ENCODE data around the gene DNLZ. TPM values are rescaled to one million over a fixed set of nuclear protein-coding genes. Genes with fewer than 3 reads are reported as not detected.

DNLZ gene
- total and polyA plus RNA-seq, 2 donors (not counting 3 experiments of a cell fraction or from before 2014, with no cell fraction given) = 26.9 to 38.4 TPM

DNA sequence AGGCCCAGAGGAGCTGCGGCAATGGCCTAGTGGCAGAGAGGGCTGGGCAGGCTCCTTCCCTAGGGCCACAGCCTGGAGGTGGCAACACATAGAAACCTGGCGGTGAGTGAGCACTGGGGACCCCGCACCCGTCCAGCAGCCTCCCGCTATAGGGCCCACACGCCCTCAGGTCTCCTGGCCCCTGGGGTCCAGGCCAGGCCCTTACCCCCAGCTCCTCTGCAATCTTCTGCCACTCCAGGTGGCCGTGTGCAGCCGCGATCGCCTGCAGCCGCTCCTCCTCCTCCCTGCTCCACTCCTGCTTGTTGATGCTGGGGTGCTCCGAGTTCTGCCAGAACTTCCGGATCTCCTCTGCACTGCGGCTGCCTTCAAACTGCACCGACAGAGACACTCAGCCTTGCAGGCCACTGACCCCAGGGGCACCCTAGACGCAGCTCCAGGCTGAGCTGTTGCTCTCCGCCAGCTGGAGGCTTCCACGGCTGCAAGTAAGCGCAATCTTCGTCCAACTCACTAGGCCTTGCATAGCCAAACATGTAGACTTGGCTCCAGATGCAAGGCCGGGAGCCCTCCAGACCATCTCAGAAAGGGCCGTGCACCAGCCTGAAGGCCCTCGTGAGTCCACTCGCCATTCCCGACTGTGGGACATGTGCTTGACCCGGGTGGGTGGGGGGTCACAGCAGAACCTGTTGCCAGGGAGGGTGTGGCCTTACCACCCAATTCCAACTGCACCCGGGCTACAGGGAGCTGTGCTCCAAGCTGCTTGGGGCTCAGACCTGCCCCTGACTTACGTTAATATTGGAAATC lies 28.4 kb upstream of the DNLZ start:
- no peak for FAIRE-seq
- Histone ChIP-seq H3K27me3 (ENCODE audit: control insufficient read depth in 2 of 2, insufficient read depth in 2 of 2, low read length in 2 of 2) (no peaks in the 10 kb centered on the region), H3K4me1 (ENCODE audit: control insufficient read depth, extremely low read depth, insufficient read depth, low read length) (no peaks in the 10 kb centered on the region), H3K9me1 (replicated peaks; ENCODE audit: control insufficient read depth, extremely low read depth, insufficient read depth, low read length) (no peaks in the 10 kb centered on the region), H4K20me1 (replicated peaks; ENCODE audit: control insufficient read depth, extremely low read depth, insufficient read depth, low read length) (no peaks in the 10 kb centered on the region), H3K4me2 (ENCODE audit: insufficient read depth, low read length) (no peak overlapping the region), H3K9ac (replicated peaks; ENCODE audit: extremely low read depth, insufficient read depth, low read length) (no peak overlapping the region), H3K79me2 (ENCODE audit: control insufficient read depth, insufficient read depth, low read length) (no peaks in the 10 kb centered on the region), H3K9me3 (replicated peaks; ENCODE audit: control insufficient read depth, insufficient read depth, low read length) (no peaks in the 10 kb centered on the region), H3K4me3 (replicated peaks in 1 of 3; ENCODE audit: insufficient read depth in 1 of 3, low read depth in 1 of 3, low read length in 3 of 3) (no peak overlapping the region), H2AFZ (ENCODE audit: low read depth, low read length) (no peak overlapping the region), H3K36me3 (ENCODE audit: control insufficient read depth in 2 of 2, extremely low read depth in 1 of 2, insufficient read depth in 2 of 2, low read length in 2 of 2) (peaks cover 11 to 75% of the 10 kb centered on the region in 2 experiments), H3K27ac (ENCODE audit: insufficient read depth, low read depth, low read length) (no peak overlapping the region)
- ChIA-PET POLR2A (no interaction called here), CTCF (interaction anchor here (0.8 to 1.5 kb wide), 3 partner anchors 12 to 52 kb away, joined by 3 to 4 read pairs (median 3); no protein-coding TSS in a partner anchor)
- dilution Hi-C loops (cut with MboI; ENCODE audit: extremely low pct_ligation_motif_present, low sequenced_read_pairs) (no loop called here), intact Hi-C loops (cut with micrococcal nuclease) (no loop called here)
- DNase-seq (ENCODE audit: low read depth, low spot score) = no peak
- TF ChIP-seq JUN (IDR thresholded peaks at IDR 0.05; ENCODE audit: borderline replicate concordance, insufficient read depth, insufficient read length, low read depth) (no peak), EZH2 (IDR thresholded peaks at IDR 0.05; ENCODE audit: borderline replicate concordance, low read depth, low read length, severe bottlenecking) (no peak), MYC (IDR thresholded peaks at IDR 0.05; ENCODE audit: low read depth, low read length) (no peak), POLR2AphosphoS5 (IDR thresholded peaks at IDR 0.05; ENCODE audit: insufficient read depth, low read depth, low read length) (no peak), FOS (IDR thresholded peaks at IDR 0.05; ENCODE audit: borderline replicate concordance, insufficient read depth, low read length) (no peak), GATA2 (IDR thresholded peaks at IDR 0.05; ENCODE audit: insufficient read depth, insufficient read length, low read depth, low read length) (no peak), POLR2A (IDR thresholded peaks at IDR 0.05; ENCODE audit: low read depth, low read length) (no peak)
- TF ChIP-seq, protein P1, sequence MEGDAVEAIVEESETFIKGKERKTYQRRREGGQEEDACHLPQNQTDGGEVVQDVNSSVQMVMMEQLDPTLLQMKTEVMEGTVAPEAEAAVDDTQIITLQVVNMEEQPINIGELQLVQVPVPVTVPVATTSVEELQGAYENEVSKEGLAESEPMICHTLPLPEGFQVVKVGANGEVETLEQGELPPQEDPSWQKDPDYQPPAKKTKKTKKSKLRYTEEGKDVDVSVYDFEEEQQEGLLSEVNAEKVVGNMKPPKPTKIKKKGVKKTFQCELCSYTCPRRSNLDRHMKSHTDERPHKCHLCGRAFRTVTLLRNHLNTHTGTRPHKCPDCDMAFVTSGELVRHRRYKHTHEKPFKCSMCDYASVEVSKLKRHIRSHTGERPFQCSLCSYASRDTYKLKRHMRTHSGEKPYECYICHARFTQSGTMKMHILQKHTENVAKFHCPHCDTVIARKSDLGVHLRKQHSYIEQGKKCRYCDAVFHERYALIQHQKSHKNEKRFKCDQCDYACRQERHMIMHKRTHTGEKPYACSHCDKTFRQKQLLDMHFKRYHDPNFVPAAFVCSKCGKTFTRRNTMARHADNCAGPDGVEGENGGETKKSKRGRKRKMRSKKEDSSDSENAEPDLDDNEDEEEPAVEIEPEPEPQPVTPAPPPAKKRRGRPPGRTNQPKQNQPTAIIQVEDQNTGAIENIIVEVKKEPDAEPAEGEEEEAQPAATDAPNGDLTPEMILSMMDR (IDR thresholded peaks at IDR 0.05; ENCODE audit: extremely low read depth in 1 of 2, insufficient read depth in 1 of 2, low read depth in 1 of 2, low read length in 2 of 2) = no peak
- TF ChIP-seq, protein P2, sequence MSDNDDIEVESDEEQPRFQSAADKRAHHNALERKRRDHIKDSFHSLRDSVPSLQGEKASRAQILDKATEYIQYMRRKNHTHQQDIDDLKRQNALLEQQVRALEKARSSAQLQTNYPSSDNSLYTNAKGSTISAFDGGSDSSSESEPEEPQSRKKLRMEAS (IDR thresholded peaks at IDR 0.05; ENCODE audit: insufficient read depth, insufficient read length) = no peak
- no TSS peak for BruUV-seq (replicated peaks)

Data from endothelial cell of umbilical vein (primary cell).